Measurements from ENCODE around the gene SLC4A1.

SLC4A1 gene

DNA sequence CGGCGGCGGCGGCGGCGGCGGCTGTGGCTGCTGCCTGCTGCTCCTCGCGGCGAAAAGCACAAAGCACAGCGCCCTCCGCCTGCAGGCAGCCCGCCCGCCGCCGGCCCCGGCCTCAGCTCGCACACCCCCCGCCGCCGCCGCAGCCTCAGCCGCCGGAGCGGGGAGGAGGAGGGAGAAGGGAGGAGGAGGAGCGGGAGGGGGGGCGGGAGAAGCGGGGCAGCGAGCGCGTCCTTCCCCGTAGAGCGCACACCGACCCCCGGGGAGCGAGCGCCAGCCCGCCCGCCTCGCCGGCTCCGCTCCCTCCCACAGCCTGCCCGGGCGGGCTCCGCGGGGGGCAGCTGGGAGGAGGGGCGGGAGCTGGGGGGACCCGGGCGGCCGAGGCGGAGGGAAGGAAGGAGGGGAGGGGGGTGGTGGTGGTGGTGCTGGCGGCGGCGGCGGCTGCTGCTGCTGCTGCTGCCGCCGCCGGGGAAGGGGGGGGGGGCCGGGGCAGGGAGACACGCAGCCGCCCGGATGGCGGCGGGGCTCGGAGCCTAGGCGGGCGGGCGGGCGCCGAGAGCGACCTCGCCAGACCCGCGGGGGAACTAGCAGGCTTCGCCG, 48.2 kb downstream of the SLC4A1 start, which contains the start of gene UBTF:
Gene UBTF, minus strand, starts transcription at position 60 of the 597 bp plus-strand sequence. CDS start 1,446 bp downstream, outside the sequence.
- Histone ChIP-seq H3K4me2 (ENCODE audit: low read depth, low read length) (peak within 1 kb of the TSS; percentile 81), H3F3A (ENCODE audit: insufficient read depth, low read length) (peaks cover 29% of the 10 kb centered on the region; the same call in 1 of the 2 replicates), H3K9me2 (replicated peaks; ENCODE audit: insufficient read depth, low read length) (no peaks in the 10 kb centered on the region), H3K27me3 (replicated peaks; ENCODE audit: insufficient read depth, low read length) (no peaks in the 10 kb centered on the region), H4K20me1 (ENCODE audit: insufficient read depth, low read length) (no peaks in the 10 kb centered on the region), H3K79me2 (ENCODE audit: low read length) (peaks cover 55% of the 10 kb centered on the region), H3K4me3 (ENCODE audit: low read length) (peak within 1 kb of the TSS; percentile 96), H3K9me3 (replicated peaks; ENCODE audit: insufficient read depth, low read length) (no peaks in the 10 kb centered on the region), H2AFZ (ENCODE audit: low read length) (peak within 1 kb of the TSS; percentile 54; the same call in 1 of the 2 replicates), H3K27ac (ENCODE audit: low read length) (peak within 1 kb of the TSS; percentile 88), H3K9ac (ENCODE audit: low read length) (peak within 1 kb of the TSS; percentile 97), H3K36me3 (replicated peaks; ENCODE audit: insufficient read depth, low read length) (peaks cover 14% of the 10 kb centered on the region), H3K4me1 (ENCODE audit: low read length) (peaks cover 18% of the 10 kb centered on the region)
- TF ChIP-seq EZH2 (optimal IDR thresholded peaks at IDR 0.05; ENCODE audit: low read depth, low read length) (no peak), EZH2phosphoT487 (IDR thresholded peaks at IDR 0.05; ENCODE audit: low read length) (no peak), CTCF (IDR thresholded peaks at IDR 0.05; ENCODE audit: low read length) (no peak)
- peak; percentile 71 for DNase-seq

DNA sequence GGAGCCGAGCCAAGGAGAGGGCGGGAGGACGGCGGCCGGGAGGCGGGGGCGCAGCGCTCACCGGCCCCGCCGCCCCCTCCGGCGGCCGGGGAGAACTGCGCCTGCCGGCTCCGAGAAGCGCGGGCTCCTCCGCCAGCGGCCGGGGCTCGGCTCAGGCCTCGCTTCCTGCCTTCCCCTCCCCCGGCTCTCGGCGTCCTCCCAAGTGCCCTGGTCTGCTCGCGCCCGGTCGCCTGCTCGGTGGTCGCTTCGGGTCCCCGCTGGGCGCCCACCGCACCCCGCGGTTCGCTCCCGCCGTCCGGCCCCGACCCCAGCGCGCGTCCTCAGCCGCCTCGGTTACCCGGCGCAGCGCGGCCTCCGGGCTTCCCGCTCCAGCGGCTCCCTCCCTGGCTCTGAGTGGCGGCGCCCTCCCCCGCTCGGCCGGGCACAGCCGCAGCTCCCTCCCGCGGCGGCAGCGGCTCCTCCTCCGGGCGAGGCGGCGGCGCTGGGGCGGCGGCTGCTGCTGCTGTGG, 48.8 kb downstream of the SLC4A1 start:
- no peak for TF ChIP-seq EZH2phosphoT487 (IDR thresholded peaks at IDR 0.05; ENCODE audit: low read length)
- TF ChIP-seq CTCF (IDR thresholded peaks at IDR 0.05; ENCODE audit: low read length): peak; percentile 19; the same call in 1 of the 2 replicates
- no peak for TF ChIP-seq EZH2 (optimal IDR thresholded peaks at IDR 0.05; ENCODE audit: low read depth, low read length)
- Histone ChIP-seq H3F3A (ENCODE audit: insufficient read depth, low read length) (peaks cover 29% of the 10 kb centered on the region; the same call in 1 of the 2 replicates), H3K4me3 (ENCODE audit: low read length) (peak overlapping the region; percentile 63), H3K9me3 (replicated peaks; ENCODE audit: insufficient read depth, low read length) (no peaks in the 10 kb centered on the region), H3K79me2 (ENCODE audit: low read length) (peaks cover 56% of the 10 kb centered on the region), H4K20me1 (ENCODE audit: insufficient read depth, low read length) (no peaks in the 10 kb centered on the region), H3K9me2 (replicated peaks; ENCODE audit: insufficient read depth, low read length) (no peaks in the 10 kb centered on the region), H3K9ac (ENCODE audit: low read length) (peak overlapping the region; percentile 90), H3K36me3 (replicated peaks; ENCODE audit: insufficient read depth, low read length) (peaks cover 14% of the 10 kb centered on the region), H3K27ac (ENCODE audit: low read length) (peak overlapping the region; percentile 88), H3K4me1 (ENCODE audit: low read length) (peaks cover 18% of the 10 kb centered on the region), H3K4me2 (ENCODE audit: low read depth, low read length) (no peak overlapping the region), H2AFZ (ENCODE audit: low read length) (no peak overlapping the region), H3K27me3 (replicated peaks; ENCODE audit: insufficient read depth, low read length) (no peaks in the 10 kb centered on the region)
- peak; percentile 71 for DNase-seq

DNA sequence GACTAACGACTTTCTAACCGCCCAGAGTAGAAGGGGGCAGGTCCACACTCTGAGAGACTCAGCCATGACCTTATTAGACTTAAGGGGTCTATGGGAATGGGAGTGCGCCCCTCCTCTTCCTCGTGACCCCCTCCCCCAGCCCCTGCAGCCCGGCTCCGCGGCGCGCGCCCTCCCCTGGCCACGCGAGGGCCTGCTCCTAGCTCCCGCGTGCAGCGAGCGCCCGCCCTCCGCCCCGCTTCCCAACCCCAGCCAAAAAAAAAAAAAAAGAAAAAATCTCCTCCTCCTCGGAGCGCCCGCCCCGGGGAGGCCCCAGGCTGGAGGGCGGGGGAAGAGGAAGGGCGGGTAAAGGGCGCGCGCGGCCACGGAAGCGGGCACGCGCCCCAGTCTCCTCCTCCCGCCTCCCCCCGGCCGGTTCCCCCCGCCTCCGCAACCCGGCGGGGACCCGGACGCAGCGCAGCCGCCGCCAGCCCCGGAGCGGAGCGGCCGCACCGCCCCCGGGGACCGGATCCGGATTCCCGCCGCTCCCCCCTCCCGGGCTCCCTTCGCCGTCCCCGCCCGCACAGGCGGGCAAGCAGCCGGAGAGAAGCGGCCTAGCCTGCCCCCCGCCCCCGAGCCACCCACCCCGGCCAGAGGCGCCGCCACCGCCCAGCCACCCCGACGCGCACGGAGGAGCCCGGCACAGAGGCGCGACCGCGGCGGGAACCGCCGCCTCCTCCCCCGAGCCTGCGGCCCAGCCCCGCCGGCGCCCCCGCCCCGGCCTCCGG, 49.4 kb downstream of the SLC4A1 start:
- no peaks in the 10 kb centered on the region for H4K20me1 ChIP-seq (ENCODE audit: insufficient read depth, low read length)
- H3K9ac ChIP-seq (ENCODE audit: low read length): peak overlapping the region; percentile 89
- H2AFZ ChIP-seq (ENCODE audit: low read length): no peak overlapping the region
- H3K27ac ChIP-seq (ENCODE audit: low read length): peak overlapping the region; percentile 61; the same call in 1 of the 2 replicates
- H3K4me1 ChIP-seq (ENCODE audit: low read length): peaks cover 18% of the 10 kb centered on the region
- H3K4me3 ChIP-seq (ENCODE audit: low read length): peak overlapping the region; percentile 71
- no peaks in the 10 kb centered on the region for H3K9me2 ChIP-seq (replicated peaks; ENCODE audit: insufficient read depth, low read length)
- peaks cover 14% of the 10 kb centered on the region for H3K36me3 ChIP-seq (replicated peaks; ENCODE audit: insufficient read depth, low read length)
- peak overlapping the region; percentile 95 for H3K4me2 ChIP-seq (ENCODE audit: low read depth, low read length)
- no peaks in the 10 kb centered on the region for H3K27me3 ChIP-seq (replicated peaks; ENCODE audit: insufficient read depth, low read length)
- TF ChIP-seq CTCF (IDR thresholded peaks at IDR 0.05; ENCODE audit: low read length) (peak; percentile 58), EZH2 (optimal IDR thresholded peaks at IDR 0.05; ENCODE audit: low read depth, low read length) (no peak)
- peak; percentile 91 for DNase-seq
- no peaks in the 10 kb centered on the region for H3K9me3 ChIP-seq (replicated peaks; ENCODE audit: insufficient read depth, low read length)
- peaks cover 56% of the 10 kb centered on the region for H3K79me2 ChIP-seq (ENCODE audit: low read length)
- H3F3A ChIP-seq (ENCODE audit: insufficient read depth, low read length): peaks cover 32% of the 10 kb centered on the region; the same call in 1 of the 2 replicates

All from MM.1S (cell line).